ENCODE data around the gene NAGLU.

GRCh38 chr17:42518755-42519545 lies 17.1 kb upstream of the NAGLU start:
- TF ChIP-seq POLR2A (IDR thresholded peaks at IDR 0.05; ENCODE audit: low read length), result peak; percentile 35
- TF ChIP-seq GATA1 (IDR thresholded peaks at IDR 0.05; ENCODE audit: low read depth, low read length), result peak; percentile 75
